Brain microvascular endothelial cell (primary cell): ENCODE data around the gene MBIP.
A peak's percentile ranks its signal among the peaks of the same experiment; 100 is the strongest.
"Not testable (repeated sequence)": the region's sequence is repeated elsewhere in the genome, so short reads cannot be mapped to it uniquely, and the experiment has no call there.

ENCODE experiments used
- DNase-seq: peaks from one replicate; pipeline ENCODE4 v3.0.0-alpha.2; 2020
- H3K27ac ChIP-seq: fragments of 250-450 bp; sonication (Bioruptor Pico); 2 replicates; pipeline ENCODE4 v1.5.1; 2020; ENCODE audit warnings: mild to moderate bottlenecking, moderate library complexity
- H3K27me3 ChIP-seq: fragments of 250-450 bp; sonication (Bioruptor Pico); replicated peaks from 2 replicates; pipeline ENCODE4 v1.5.1; 2020; ENCODE audit warnings: mild to moderate bottlenecking
- H3K36me3 ChIP-seq: fragments of 250-450 bp; sonication (Bioruptor Pico); replicated peaks from 2 replicates; pipeline ENCODE4 v1.5.1; 2020; ENCODE audit warnings: mild to moderate bottlenecking
- H3K4me3 ChIP-seq: 2 replicates; pipeline ENCODE4 v1.5.1; 2011; ENCODE audit warnings: low read depth, mild to moderate bottlenecking, control low read depth, low read length, moderate library complexity
- CTCF ChIP-seq: IDR thresholded peaks from 2 replicates; pipeline ENCODE4 v1.5.1; 2011; ENCODE audit warnings: low read depth, mild to moderate bottlenecking, moderate library complexity, low read length, control low read depth, inconsistent platforms; ENCODE audit errors: missing control alignments
- in situ Hi-C: cut with HindIII; loops from 2 replicates; pipeline ENCODE4 v1.10.0; 2017; ENCODE audit warnings: low sequenced_read_pairs, low pct_ligation_motif_present

Gene MBIP

GRCh38 chr14:36339816-36340215, 19.4 kb upstream of the MBIP start:
- H3K4me3 ChIP-seq: no peak overlapping the region
- in situ Hi-C loops: no loop called here
- TF ChIP-seq CTCF: no peak
- H3K36me3 ChIP-seq: no peaks in the 10 kb centered on the region
- H3K27me3 ChIP-seq: no peaks in the 10 kb centered on the region
- no peak overlapping the region for H3K27ac ChIP-seq
- no peak for DNase-seq

DNA sequence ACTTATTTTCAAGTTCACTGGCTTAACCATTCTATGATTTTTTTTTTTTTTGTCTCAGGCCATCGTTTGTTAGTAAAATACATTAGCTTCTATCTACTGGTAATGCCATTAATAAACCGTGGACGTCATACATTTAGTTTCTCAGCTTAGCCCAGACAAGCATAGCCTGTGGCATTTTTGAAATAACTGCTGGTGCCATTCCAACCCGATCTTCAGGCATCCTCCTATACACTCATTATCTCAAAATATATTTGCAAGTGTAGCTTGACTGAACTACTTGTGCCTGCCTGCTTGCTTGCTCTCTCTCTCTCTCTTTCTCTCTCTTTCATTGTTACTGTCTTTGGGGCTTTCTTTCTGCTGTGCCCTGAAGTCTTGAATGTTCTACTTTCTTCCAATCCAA, 12.7 kb upstream of the MBIP start:
- no peaks in the 10 kb centered on the region for H3K27me3 ChIP-seq
- no peak for DNase-seq

DNA sequence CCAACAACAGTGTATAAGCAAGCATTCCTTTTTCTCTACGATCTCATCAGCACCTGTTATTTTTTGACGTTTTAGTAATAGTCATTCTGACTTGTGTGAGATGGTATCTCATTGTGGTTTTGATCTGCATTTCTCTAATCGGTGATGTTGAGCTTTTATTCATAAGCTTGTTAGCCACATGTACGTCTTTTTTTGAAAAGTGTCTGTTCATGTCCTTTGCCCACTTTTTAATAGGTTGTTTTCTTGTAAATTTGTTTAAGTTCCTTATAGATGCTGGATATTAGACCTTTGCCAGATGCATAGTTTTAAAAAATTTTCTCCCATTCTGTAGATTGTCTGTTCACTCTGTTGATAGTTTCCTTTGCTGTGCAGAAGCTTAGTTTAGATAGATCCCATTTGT, 7.1 kb upstream of the MBIP start:
- in situ Hi-C loops, DNase-seq, H3K4me3 ChIP-seq, H3K36me3 ChIP-seq, H3K27me3 ChIP-seq, H3K27ac ChIP-seq: not testable (repeated sequence)

More for the DNA sequence above, 12.7 kb upstream of the MBIP start:
- Histone ChIP-seq H3K4me3 (no peak overlapping the region), H3K27ac (no peak overlapping the region), H3K36me3 (no peaks in the 10 kb centered on the region)
- TF ChIP-seq CTCF: no peak
- in situ Hi-C loops: no loop called here

DNA sequence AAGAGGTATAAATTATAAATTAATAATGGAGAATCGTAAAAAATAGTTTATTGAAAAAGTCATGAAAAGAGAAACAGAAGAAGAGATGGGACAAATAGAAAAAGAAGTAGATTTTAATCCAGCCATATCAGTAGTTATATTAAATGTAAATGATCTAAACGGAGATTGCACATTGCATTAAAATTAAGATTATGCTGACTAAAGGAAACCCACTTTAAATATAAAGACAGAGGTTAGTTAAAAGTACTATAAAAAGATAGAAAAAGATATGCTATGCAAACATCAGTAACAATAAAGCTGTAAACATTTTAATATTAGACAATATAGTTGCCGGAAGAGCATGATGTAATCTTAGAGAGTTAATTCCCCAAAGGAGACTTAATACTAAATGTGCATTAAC, 5.4 kb upstream of the MBIP start:
- in situ Hi-C loops: no loop called here

DNA sequence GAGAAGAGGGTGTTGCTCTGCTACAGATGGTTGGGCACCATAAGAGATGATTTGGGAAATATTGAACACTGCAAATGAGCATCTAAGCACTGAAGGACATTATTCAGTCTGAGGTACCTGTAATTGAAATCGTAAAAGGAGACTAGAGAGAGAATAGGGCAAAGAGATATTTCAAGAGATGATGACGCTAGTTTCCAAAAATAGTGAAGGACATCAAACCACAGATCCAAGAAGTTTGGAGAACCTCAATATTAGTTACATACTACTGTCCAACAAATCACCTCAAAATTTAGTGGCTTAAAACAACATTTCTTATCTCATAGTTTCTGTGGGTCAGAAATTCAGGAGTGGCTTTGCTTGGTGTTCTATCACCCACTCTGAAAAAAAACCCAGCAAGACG, 4.5 kb upstream of the MBIP start:
- Histone ChIP-seq H3K27ac (no peak overlapping the region), H3K27me3 (no peaks in the 10 kb centered on the region), H3K36me3 (no peaks in the 10 kb centered on the region), H3K4me3 (no peak overlapping the region)
- no peak for DNase-seq
- no peak for TF ChIP-seq CTCF
- in situ Hi-C loops: no loop called here

More for the DNA sequence above, 5.4 kb upstream of the MBIP start:
- TF ChIP-seq CTCF: no peak
- Histone ChIP-seq H3K36me3 (no peaks in the 10 kb centered on the region), H3K4me3 (no peak overlapping the region), H3K27ac (no peak overlapping the region), H3K27me3 (no peaks in the 10 kb centered on the region)
- no peak for DNase-seq

GRCh38 chr14:36320897-36321381, 502 bp upstream of the MBIP start:
- H3K4me3 ChIP-seq: peak overlapping the region; percentile 91
- TF ChIP-seq CTCF: no peak
- in situ Hi-C loops: no loop called here
- no peaks in the 10 kb centered on the region for H3K36me3 ChIP-seq
- no peak overlapping the region for H3K27ac ChIP-seq
- no peaks in the 10 kb centered on the region for H3K27me3 ChIP-seq
- no peak for DNase-seq
